Smooth muscle cell (in vitro differentiated cells): ENCODE results near the gene UGT1A7. TPM values are rescaled to one million over a fixed set of nuclear protein-coding genes. Genes with fewer than 3 reads are reported as not detected.

Experiments used
- DNase-seq: peaks from one replicate; lab custom pipeline; 2025; ENCODE audit not compliant: unreplicated experiment; lab: John Stamatoyannopoulos, UW
- H2AFZ ChIP-seq: fragments of 200-600 bp; sonication (generic); 2 replicates; pipeline ENCODE4 v1.6.0; 2016; ENCODE audit warnings: antibody characterized with exemption, low read depth, mild to moderate bottlenecking
- H3F3A ChIP-seq: fragments of 200-600 bp; sonication (generic); 2 replicates; pipeline ENCODE4 v1.6.0; 2017; ENCODE audit warnings: antibody characterized with exemption, low read depth
- H3K27ac ChIP-seq: fragments of 200-600 bp; sonication (generic); 2 replicates; pipeline ENCODE4 v1.5.1; 2016; ENCODE audit warnings: low read depth, mild to moderate bottlenecking
- H3K27me3 ChIP-seq: fragments of 200-600 bp; sonication (generic); 2 replicates; pipeline ENCODE4 v1.6.1; 2016; ENCODE audit warnings: low read depth, mild to moderate bottlenecking
- H3K36me3 ChIP-seq: fragments of 200-600 bp; sonication (generic); 2 replicates; pipeline ENCODE4 v1.5.1; 2016; ENCODE audit warnings: low read depth
- H3K4me1 ChIP-seq: fragments of 200-600 bp; sonication (generic); 2 replicates; pipeline ENCODE4 v1.5.1; 2016; ENCODE audit warnings: low read depth
- H3K4me2 ChIP-seq: fragments of 200-600 bp; sonication (generic); 2 replicates; pipeline ENCODE4 v1.6.0; 2016; ENCODE audit warnings: mild to moderate bottlenecking
- H3K4me3 ChIP-seq: fragments of 200-600 bp; sonication (generic); 2 replicates; pipeline ENCODE4 v1.5.1; 2016; ENCODE audit warnings: mild to moderate bottlenecking
- H3K79me2 ChIP-seq: fragments of 200-600 bp; sonication (generic); 2 replicates; pipeline ENCODE4 v1.6.0; 2016; ENCODE audit warnings: low read depth, mild to moderate bottlenecking
- H3K9ac ChIP-seq: fragments of 200-600 bp; sonication (generic); 2 replicates; pipeline ENCODE4 v1.6.0; 2016; ENCODE audit warnings: low read depth
- H3K9me3 ChIP-seq: fragments of 200-600 bp; sonication (generic); replicated peaks from 2 replicates; pipeline ENCODE4 v1.5.1; 2016; ENCODE audit warnings: low read depth
- H4K20me1 ChIP-seq: fragments of 200-600 bp; sonication (generic); 2 replicates; pipeline ENCODE4 v1.6.0; 2016; ENCODE audit warnings: low read depth
- CTCF ChIP-seq: fragments of 200-600 bp; sonication (generic); IDR thresholded peaks from 2 replicates; pipeline ENCODE4 v1.5.1; 2017; ENCODE audit warnings: borderline replicate concordance, mild to moderate bottlenecking, antibody characterized with exemption; ENCODE audit not compliant: insufficient read depth, poor library complexity, severe bottlenecking
- WGBS: methylation state at CpG from one replicate; pipeline ENCODE4 v1.1.7; 2016; ENCODE audit warnings: low lambda C conversion rate; 5-methylcytosine and 5-hydroxymethylcytosine counted together
- polyA plus RNA-seq: library from polyadenylated mRNA; unstranded; fragments of >200 nt; fragmentation: Nextera tagmentation; extraction: Ambion mirVana; gene quantifications from 2 replicates; pipeline ENCODE4 v1.2.1, GENCODE V29; 2016
- total RNA-seq: library from RNA; depleted of rRNA; stranded (reverse); fragments of >200 nt; gene quantifications from 2 replicates; pipeline ENCODE4 v1.2.3, GENCODE V29; 2014

Gene UGT1A7
- total and polyA plus RNA-seq, 2 experiments from 2014 or later: not detected

GRCh38 chr2:233671290-233672161 lies 10.2 kb upstream of the UGT1A7 start, which contains the start of gene UGT1A9:
Gene UGT1A9 (plus strand): TSS chr2:233671898. CDS start chr2:233671935, 37 bp downstream.
- Histone ChIP-seq H3F3A (no peaks in the 10 kb centered on the region), H3K9me3 (no peaks in the 10 kb centered on the region), H2AFZ (no peak within 1 kb of the TSS), H3K27ac (no peak within 1 kb of the TSS), H3K36me3 (no peaks in the 10 kb centered on the region), H3K79me2 (no peaks in the 10 kb centered on the region), H3K4me3 (no peak within 1 kb of the TSS), H4K20me1 (no peaks in the 10 kb centered on the region), H3K4me2 (no peak within 1 kb of the TSS), H3K4me1 (no peaks in the 10 kb centered on the region), H3K27me3 (no peaks in the 10 kb centered on the region), H3K9ac (no peak within 1 kb of the TSS)
- no peak for TF ChIP-seq CTCF
- WGBS: 90% methylated on average over 5 of the region's 5 CpGs
- DNase-seq: no peak

- Histone ChIP-seq H3K9me3 (no peaks in the 10 kb centered on the region), H3K79me2 (no peaks in the 10 kb centered on the region), H2AFZ (no peak overlapping the region), H3K27me3 (no peaks in the 10 kb centered on the region), H3K4me2 (no peak overlapping the region), H3K27ac (no peak overlapping the region), H3K4me3 (no peak overlapping the region), H3K4me1 (no peaks in the 10 kb centered on the region), H3K36me3 (no peaks in the 10 kb centered on the region), H3K9ac (no peak overlapping the region), H3F3A (no peaks in the 10 kb centered on the region), H4K20me1 (no peaks in the 10 kb centered on the region)
- TF ChIP-seq CTCF: no peak
- WGBS: 98% methylated on average over 3 of the region's 3 CpGs
- no peak for DNase-seq
Measured at GRCh38 chr2:233672886-233673285, 8.8 kb upstream of the UGT1A7 start.

GRCh38 chr2:233673896-233674295 lies 7.8 kb upstream of the UGT1A7 start:
- no peak overlapping the region for H2AFZ ChIP-seq
- H3F3A ChIP-seq: no peaks in the 10 kb centered on the region
- no peak for DNase-seq
- no peaks in the 10 kb centered on the region for H3K79me2 ChIP-seq
- no peaks in the 10 kb centered on the region for H4K20me1 ChIP-seq
- H3K27me3 ChIP-seq: no peaks in the 10 kb centered on the region
- no peaks in the 10 kb centered on the region for H3K9me3 ChIP-seq
- H3K4me1 ChIP-seq: no peaks in the 10 kb centered on the region
- no peaks in the 10 kb centered on the region for H3K36me3 ChIP-seq
- no peak overlapping the region for H3K27ac ChIP-seq
- H3K9ac ChIP-seq: no peak overlapping the region
- H3K4me3 ChIP-seq: no peak overlapping the region
- no peak overlapping the region for H3K4me2 ChIP-seq
- no peak for TF ChIP-seq CTCF

- WGBS: 60% methylated on average over 1 of the region's 1 CpG
- H3K9ac ChIP-seq: no peak overlapping the region
- TF ChIP-seq CTCF: no peak
Measured at GRCh38 chr2:233674314-233674713, 7.4 kb upstream of the UGT1A7 start.

More at GRCh38 chr2:233674314-233674713, 7.4 kb upstream of the UGT1A7 start:
- Histone ChIP-seq H4K20me1 (no peaks in the 10 kb centered on the region), H3K36me3 (no peaks in the 10 kb centered on the region), H3F3A (no peaks in the 10 kb centered on the region), H3K4me2 (no peak overlapping the region), H3K27me3 (no peaks in the 10 kb centered on the region), H2AFZ (no peak overlapping the region), H3K4me3 (no peak overlapping the region), H3K79me2 (no peaks in the 10 kb centered on the region), H3K4me1 (no peaks in the 10 kb centered on the region), H3K9me3 (no peaks in the 10 kb centered on the region), H3K27ac (no peak overlapping the region)
- DNase-seq: no peak
